ENCODE measurements around the gene RBM3.

DNA sequence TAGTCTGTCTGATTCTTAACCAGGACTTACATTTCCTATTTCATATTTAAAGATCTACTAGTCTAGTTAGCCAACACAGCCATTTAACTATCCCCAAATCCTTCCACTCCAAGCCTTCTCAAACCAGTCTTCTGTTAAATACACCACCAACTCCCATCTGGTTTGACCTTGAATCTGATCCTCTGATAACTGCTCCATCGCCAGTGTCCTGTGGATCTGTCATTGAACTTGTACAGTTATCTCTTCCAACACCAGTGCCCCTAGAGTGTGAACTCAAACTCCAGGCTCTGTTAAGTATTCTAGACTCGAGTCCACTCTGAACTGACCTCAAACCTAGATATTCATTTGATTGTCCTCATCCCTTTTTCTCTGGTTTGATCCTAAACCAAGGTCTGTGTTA is 37.4 kb downstream of the RBM3 start:
- TF ChIP-seq GATA1 (IDR thresholded peaks at IDR 0.05; ENCODE audit: low read depth, low read length) (no peak), POLR2A (IDR thresholded peaks at IDR 0.05; ENCODE audit: low read length) (no peak)

All from erythroblast (primary cell).